Non-pigmented ciliary epithelial cell (primary cell): Measurements from ENCODE around the gene CALCA.
"Not testable (repeated sequence)": the region's sequence is repeated elsewhere in the genome, so short reads cannot be mapped to it uniquely, and the experiment has no call there.

ENCODE experiments used
- DNase-seq: peaks from one replicate; pipeline ENCODE4 v3.0.0-alpha.2; 2010; ENCODE audit warnings: low read depth

The CALCA gene, protein sequence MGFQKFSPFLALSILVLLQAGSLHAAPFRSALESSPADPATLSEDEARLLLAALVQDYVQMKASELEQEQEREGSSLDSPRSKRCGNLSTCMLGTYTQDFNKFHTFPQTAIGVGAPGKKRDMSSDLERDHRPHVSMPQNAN

GRCh38 chr11:14971865-14972580 is at the start of gene CALCA:
TSS of gene CALCA (minus strand) at chr11:14972351. CDS start at chr11:14971192, 1,159 bp downstream.
- DNase-seq: no peak

DNA sequence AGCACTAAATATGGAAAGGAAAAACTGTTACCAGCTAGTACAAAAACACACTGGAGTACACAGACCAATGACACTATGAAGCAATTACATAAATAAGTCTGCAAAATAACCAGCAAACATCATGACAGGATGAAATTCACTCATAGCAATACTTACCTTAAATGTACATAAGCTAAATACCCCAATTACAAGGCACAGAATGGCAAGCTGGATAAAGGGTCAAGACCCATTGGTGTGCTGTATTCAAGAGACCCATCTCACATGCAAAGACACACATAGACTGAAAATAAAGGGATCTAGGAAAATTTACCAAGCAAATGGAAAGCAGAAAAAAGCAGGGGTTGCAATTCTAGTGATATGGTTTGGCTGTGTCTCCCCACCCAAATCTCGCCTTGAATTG is 44.0 kb upstream of the CALCA start:
- no peak for DNase-seq

DNA sequence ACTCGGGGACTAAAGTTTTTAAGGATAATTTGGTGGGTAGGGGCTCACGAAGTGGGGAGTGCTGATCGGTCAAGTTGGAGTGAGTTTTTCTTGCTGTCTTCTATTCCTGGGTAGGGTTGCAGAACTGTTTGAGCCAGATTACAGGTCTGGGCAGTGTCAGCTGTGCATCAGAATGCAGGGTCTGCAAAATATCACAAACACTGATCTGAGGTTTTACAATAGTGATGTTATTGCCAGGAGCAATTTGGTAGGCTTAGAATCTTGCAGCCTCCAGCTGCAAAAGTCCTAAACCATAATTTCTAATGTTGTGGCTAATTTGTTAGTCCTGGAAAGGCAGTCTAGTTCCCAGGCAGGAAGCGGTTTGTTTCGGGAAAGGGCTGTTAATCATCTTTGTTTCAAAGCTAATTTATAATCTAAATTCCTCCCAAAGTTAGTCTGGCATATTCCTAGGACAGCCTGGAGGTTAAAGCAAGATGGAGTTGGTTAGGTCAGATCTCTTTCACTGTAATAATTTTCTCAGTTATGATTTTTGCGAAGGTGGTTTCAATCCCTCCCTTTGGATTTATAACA is 39.7 kb upstream of the CALCA start:
- no peak for DNase-seq

- no peak for DNase-seq
Observed at GRCh38 chr11:15010865-15011264, 38.7 kb upstream of the CALCA start.

DNA sequence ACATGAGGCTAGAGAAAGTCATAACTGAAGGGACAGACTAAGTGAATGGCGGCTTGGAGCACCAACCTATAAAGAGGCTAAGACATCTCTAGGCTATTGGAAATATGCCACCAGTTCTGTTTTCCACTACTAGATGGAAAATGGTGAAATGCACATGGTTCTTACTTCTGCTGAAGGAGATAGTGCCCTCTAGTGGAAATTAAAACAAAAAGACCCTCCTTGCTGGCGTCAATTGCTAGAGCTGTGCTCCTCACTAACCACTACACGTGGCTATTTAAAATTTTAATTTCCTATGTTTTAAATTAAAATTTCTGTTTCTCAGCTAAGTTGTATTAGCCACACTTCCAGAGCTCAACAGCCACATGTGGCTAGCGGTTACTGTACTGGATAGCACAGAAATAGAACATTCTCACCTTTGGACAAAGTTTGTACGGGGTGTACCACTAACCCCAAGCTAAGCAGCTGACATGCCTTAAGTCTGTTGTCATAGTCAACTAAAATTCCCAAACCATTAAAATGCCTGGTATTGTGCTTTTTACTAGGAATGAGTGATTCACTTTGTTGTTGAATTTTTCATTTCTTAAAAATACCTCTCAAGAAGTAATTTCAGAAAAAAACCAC is 34.1 kb upstream of the CALCA start:
- no peak for DNase-seq

- not testable (repeated sequence) for DNase-seq
Observed at GRCh38 chr11:14988133-14988532, 16.0 kb upstream of the CALCA start.

GRCh38 chr11:14981507-14981906 is 9.4 kb upstream of the CALCA start:
- no peak for DNase-seq

DNA sequence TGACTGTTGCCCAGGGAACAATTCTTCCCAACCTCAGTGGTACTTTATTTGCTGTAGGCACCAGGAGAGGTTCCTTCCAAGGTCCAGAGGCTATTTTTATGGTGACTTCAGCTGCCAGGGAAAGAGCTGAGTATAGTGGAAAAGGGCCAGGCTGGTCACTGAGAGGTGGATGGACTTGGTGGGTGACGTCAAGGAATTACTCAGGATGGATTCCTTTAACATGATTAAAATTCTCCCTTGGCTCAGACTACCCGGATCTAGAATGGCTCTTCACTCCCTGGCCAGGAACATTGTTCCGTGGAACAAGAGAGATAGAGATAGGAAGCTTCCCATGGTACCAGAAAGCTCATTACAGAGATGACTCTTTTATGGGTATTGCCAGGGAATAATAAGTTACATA is 8.7 kb upstream of the CALCA start:
- DNase-seq: peak; percentile 15

DNA sequence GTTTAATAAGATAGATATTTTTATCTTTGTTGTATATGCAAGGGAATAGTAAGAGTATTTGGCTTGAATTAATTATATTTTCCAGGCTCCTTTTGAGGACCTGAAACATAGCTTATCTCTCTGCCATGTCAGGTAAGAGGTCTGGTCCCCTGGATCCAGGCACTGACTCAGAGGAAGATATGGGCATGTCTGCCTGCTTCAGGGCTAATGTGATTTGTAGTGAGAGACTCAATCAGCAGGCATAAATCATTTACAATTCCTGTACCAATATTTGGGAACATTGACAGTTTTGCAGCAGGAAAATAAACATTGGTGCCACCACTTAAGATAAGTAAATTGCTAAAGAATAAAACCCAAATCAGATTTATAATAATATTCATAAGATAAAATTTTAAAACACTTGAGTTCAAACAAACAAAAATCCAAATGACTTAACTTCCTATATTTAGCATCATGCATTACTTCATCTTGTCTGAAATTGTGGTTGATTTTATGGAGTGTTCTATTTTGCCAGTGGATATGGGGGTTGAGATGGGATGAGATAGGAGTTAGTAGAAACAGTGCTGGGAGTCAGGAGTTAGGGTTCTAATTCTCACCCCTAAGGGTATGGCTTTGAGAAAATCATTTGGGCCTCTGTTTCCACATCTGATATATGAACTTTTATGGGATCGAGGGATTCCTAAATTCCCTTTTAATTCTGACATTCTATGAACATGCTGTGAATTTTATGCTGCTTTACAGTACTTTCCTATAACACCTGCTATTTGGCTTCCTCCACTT is 5.1 kb upstream of the CALCA start:
- DNase-seq: no peak

DNA sequence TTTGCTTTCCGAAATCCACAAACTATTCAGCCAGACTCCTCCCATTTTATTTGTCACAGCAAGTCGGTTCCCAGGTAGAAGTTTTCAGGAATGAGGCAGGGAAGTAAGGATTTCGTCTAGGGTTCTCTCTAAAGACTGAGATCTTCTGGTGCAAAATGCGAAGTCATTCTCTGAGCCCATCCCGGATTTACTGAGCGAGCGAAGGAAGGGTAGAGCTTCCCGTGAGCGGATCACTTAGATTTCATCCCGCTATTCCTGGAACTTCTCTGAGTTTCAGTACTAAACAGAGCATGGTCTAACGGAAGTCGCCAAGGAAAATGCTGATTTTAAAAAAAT is 3.1 kb upstream of the CALCA start:
- no peak for DNase-seq

DNA sequence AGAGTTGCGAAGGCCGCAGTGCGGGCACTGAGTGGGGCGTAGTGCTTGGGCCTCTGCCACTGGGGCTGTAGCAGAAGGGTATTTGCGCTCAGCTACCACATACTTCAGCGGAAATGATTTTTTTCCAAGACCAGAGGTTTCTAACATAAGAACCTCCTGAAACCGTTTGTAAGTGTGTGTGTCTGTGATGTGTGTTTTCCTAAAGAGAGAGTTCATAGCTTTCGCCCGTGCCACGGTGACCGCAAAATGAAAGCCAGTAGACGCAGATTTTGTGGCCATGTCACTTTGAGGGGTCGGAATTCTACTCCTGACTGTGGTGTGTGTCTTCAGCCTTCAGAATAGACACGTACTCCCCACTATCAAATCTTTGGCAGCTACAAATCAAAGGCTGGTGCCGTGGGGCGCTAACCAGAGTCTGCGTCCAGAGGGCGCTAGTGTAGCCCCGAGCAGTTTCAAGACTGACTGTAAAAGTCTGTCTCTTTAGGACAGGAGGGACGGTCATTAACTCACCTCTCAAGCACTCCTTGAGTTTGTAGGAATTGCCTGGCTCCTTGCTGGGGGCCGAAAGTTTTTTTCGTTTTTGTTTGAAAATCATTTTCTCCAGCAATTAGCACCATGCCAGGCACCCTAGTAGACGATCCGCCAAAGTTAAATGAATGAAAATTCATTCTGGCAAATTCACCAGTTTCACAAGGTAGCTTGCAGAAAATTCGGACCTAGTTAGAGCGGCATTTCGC is 2.5 kb upstream of the CALCA start:
- no peak for DNase-seq

DNA sequence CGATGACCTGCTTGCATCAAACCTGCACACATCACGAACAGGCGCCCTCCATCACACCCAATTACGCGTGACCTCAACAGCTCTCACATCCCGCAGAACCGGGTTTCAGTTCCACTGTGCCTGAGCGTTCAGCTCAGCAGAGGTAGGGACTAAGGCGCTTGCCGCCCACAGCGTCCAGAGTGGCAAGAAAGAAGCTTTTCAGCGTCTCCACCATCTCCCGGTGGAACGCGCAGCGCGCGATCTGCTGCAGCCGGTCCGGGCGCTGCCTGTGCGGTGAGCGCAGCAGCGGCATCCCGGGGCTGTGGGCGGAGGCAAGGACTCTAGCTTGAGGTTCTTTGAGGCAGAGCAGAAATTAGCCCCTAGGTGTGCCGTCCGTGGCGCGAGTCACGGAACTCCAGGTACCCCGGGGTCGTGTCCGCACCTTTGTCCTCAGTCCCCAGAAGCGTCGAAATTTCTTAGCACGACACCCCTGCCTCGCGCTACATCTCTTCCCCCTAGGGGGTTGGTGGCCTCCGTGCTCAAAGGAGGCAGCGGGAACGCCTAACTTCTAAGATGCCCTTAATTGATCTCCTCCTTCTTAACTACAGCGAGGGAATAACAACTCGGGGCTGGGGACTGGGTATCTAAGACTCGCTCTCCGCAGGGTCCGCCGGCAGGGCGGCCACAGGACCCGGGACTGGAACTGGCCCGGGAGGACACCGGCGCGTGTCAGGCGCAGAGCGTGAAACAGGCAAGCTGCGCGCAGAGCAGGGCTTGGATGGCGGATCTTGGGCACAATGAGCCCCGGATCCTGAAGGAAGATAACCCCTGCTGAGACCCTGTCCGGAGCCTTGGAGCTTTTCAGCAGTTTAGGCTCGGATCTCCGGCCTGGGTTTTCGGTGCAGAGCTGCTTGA is 1.7 kb upstream of the CALCA start:
- no peak for DNase-seq

DNA sequence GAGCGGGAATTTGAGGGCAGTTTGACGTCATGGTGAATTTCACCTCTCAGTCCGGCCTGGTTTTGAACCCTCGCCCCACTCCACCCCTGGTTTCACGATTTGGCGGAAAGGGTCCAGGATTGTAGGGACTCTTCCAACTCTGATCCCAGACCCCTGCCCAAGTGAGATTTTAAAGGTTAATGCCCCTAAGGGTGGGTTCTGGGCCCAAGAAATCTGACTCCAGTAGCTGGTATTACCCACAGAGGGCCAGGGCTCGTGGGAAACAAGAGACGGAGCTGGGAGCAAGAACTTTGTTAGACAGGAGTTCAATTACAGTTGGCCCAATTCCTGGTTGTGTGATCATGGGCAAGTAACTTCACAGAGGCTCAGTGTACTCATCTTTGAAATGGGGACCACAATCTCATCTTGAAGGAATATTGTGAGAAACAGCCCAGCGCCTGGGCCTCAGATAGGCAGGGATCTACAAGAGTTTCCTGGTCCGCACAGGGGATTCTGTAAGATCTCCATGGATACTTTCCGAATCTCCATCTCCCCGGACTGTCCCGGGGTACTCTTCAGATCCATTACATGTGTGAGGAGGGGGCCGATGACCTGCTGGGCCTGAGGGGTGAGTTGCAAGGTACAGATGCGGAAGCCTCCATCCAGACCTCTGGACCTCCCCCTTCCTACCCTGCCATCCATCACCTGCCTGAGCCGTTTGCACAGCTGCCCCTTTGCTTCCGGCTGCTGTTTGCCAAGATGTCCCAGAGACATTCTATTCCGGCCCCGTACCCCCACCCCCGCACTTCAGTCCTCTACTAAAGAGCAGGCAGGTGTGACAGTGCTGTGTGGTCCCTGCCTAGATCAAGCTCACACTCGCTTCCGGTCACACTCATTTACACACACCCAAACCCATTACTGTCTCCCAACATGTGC is 687 bp upstream of the CALCA start:
- no peak for DNase-seq

DNA sequence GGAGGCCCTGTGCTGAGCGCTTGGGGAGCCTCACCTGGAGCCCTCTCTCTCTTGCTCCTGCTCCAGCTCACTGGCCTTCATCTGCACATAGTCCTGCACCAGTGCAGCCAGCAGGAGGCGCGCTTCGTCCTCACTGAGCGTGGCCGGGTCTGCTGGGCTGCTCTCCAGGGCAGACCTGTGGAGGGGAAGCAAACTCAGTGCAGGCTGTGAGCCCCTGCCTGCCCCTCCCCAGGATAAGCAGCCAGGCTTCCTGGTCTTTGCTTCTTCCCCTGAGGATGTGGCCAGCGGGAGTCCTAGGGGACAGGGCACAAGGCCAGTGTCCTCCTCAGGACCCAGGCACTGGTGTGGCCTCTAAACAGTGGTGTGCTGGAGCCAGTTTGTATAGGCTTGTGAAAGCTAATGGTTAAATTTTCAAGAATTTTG is 2.2 kb downstream of the CALCA start:
- no peak for DNase-seq

GRCh38 chr11:14967581-14968243 is 4.4 kb downstream of the CALCA start:
- DNase-seq: no peak

GRCh38 chr11:14956111-14956510 is 16.0 kb downstream of the CALCA start:
- no peak for DNase-seq

- DNase-seq: no peak
Observed at GRCh38 chr11:14954581-14954980, 17.6 kb downstream of the CALCA start.

GRCh38 chr11:14953904-14954303 is 18.2 kb downstream of the CALCA start:
- DNase-seq: no peak
